DMS153 treated with DMSO at 0.1 percent for 48 hours (cell line): ENCODE measurements around the gene USF3.
"Not testable (repeated sequence)": the region's sequence is repeated elsewhere in the genome, so short reads cannot be mapped to it uniquely, and the experiment has no call there.

Experiments used
- DNase-seq: peaks from one replicate; lab custom pipeline; 2025; ENCODE audit not compliant: unreplicated experiment; lab: John Stamatoyannopoulos, UW

USF3 gene

GRCh38 chr3:113654851-113655250, 41.6 kb downstream of the USF3 start:
- DNase-seq: no peak

- no peak for DNase-seq
These were observed 42.1 kb downstream of the USF3 start for GRCh38 chr3:113654310-113654709.

- no peak for DNase-seq
These were observed 47.1 kb downstream of the USF3 start for GRCh38 chr3:113649174-113649845.

- DNase-seq: no peak
These were observed 47.9 kb downstream of the USF3 start for GRCh38 chr3:113648524-113648923.

GRCh38 chr3:113643583-113643982, 52.9 kb downstream of the USF3 start:
- no peak for DNase-seq

- no peak for DNase-seq
These were observed 57.5 kb downstream of the USF3 start for GRCh38 chr3:113638910-113639309.

- DNase-seq: no peak
These were observed 58.7 kb downstream of the USF3 start for GRCh38 chr3:113637756-113638155.

GRCh38 chr3:113636034-113636433, 60.4 kb downstream of the USF3 start:
- not testable (repeated sequence) for DNase-seq

GRCh38 chr3:113634782-113635474, 61.5 kb downstream of the USF3 start:
- no peak for DNase-seq

- DNase-seq: no peak
These were observed 64.9 kb downstream of the USF3 start for GRCh38 chr3:113631573-113631972.

- DNase-seq: no peak
These were observed 65.4 kb downstream of the USF3 start for GRCh38 chr3:113630956-113631542.

GRCh38 chr3:113629584-113630421, 66.6 kb downstream of the USF3 start:
- no peak for DNase-seq

- no peak for DNase-seq
These were observed 67.7 kb downstream of the USF3 start for GRCh38 chr3:113628788-113629187.

GRCh38 chr3:113628316-113628715, 68.1 kb downstream of the USF3 start:
- DNase-seq: no peak

GRCh38 chr3:113626503-113627371, 69.7 kb downstream of the USF3 start:
- peak; percentile 75 for DNase-seq

- DNase-seq: no peak
These were observed 70.6 kb downstream of the USF3 start for GRCh38 chr3:113625834-113626233.

- DNase-seq: no peak
These were observed 72.6 kb downstream of the USF3 start for GRCh38 chr3:113623811-113624210.

GRCh38 chr3:113623324-113623723, 73.1 kb downstream of the USF3 start:
- no peak for DNase-seq

GRCh38 chr3:113620091-113620490, 76.4 kb downstream of the USF3 start:
- no peak for DNase-seq

- DNase-seq: no peak
These were observed 78.7 kb downstream of the USF3 start for GRCh38 chr3:113617726-113618125.

- DNase-seq: no peak
These were observed 80.5 kb downstream of the USF3 start for GRCh38 chr3:113615976-113616375.
